ENCODE measurements around the gene INMT. TPM values are rescaled to one million over a fixed set of nuclear protein-coding genes. Genes with fewer than 3 reads are reported as not detected.

INMT gene
- total RNA-seq, 1 donor from 2014 or later = 49.5 TPM

DNA sequence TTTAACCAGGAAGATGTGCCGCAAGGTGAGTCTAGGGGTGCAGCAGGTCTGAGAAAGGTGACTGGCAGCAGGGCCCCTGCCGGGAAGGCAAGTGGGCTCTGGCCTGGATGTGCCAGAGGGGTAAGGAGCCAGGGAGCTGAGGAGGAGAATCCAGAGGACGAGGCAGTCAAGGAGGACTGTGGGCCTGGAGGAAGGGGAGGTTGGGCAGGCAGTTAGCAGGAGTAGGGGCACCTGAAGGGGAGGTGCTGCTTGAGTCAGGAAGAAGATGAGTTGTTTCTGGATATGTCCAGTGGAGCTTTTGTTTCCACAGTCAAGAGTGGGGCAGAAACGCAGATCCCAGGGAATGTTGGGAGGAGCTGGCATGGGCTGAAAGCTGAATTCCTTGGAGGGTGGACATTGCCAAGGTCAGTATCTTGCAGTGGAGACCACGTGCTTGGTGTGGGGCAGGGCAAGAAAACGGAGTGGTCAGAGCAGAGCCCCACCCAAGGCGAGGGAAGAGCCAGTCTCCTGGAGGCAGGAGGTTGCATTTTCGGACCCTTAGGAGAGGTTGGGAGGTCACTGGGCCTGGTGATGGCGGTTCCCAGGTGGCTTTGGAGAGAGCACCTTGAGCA lies 53.3 kb downstream of the INMT start:
- no peak for DNase-seq
- no peaks in the 10 kb centered on the region for H3K9me3 ChIP-seq (replicated peaks)
- no peaks in the 10 kb centered on the region for H3K36me3 ChIP-seq
- peaks cover 38% of the 10 kb centered on the region for H3K4me1 ChIP-seq
- no peak overlapping the region for H3K4me3 ChIP-seq
- intact Hi-C loops (cut with micrococcal nuclease) = no loop called here
- H3K27ac ChIP-seq (replicated peaks) = no peak overlapping the region
- TF ChIP-seq, protein P1, sequence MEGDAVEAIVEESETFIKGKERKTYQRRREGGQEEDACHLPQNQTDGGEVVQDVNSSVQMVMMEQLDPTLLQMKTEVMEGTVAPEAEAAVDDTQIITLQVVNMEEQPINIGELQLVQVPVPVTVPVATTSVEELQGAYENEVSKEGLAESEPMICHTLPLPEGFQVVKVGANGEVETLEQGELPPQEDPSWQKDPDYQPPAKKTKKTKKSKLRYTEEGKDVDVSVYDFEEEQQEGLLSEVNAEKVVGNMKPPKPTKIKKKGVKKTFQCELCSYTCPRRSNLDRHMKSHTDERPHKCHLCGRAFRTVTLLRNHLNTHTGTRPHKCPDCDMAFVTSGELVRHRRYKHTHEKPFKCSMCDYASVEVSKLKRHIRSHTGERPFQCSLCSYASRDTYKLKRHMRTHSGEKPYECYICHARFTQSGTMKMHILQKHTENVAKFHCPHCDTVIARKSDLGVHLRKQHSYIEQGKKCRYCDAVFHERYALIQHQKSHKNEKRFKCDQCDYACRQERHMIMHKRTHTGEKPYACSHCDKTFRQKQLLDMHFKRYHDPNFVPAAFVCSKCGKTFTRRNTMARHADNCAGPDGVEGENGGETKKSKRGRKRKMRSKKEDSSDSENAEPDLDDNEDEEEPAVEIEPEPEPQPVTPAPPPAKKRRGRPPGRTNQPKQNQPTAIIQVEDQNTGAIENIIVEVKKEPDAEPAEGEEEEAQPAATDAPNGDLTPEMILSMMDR (IDR thresholded peaks at IDR 0.05; ENCODE audit: borderline replicate concordance) = no peak
- no peaks in the 10 kb centered on the region for H3K27me3 ChIP-seq (ENCODE audit: low read depth)

DNA sequence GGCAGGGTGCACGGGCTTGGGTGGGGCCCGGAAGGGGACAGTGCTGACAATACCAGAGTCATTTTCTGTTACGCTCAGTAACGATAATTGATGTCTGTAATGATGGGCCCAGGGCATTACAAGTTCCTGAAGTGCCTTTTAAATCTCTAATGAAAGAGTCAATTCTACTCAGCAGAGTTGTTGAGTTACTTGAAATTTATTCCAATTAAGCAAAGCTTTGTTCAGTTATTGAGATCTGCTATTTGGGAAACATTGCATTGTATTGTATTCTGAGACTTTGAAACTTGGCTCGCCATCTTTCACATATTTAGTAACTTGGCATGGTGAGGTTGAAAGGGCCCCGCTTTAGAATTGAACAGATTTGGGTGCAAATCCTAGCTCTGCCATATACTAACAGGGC lies 54.0 kb downstream of the INMT start:
- TF ChIP-seq, protein P1 (IDR thresholded peaks at IDR 0.05; ENCODE audit: borderline replicate concordance) = no peak
- intact Hi-C loops (cut with micrococcal nuclease) = no loop called here
- Histone ChIP-seq H3K4me3 (no peak overlapping the region), H3K27me3 (ENCODE audit: low read depth) (no peaks in the 10 kb centered on the region), H3K36me3 (no peaks in the 10 kb centered on the region), H3K9me3 (replicated peaks) (no peaks in the 10 kb centered on the region), H3K27ac (replicated peaks) (no peak overlapping the region), H3K4me1 (peaks cover 31% of the 10 kb centered on the region)
- DNase-seq = no peak

Other genes with a start within 250 kb of the INMT start
- 18.9 TPM for gene GGCT, start 247.3 kb upstream of the INMT start, total RNA-seq
- gene GARS1, start 157.3 kb upstream of the INMT start, total RNA-seq = 42.3 TPM
- 0.19 TPM for gene CRHR2, start 69.7 kb upstream of the INMT start, total RNA-seq
- gene MINDY4, start 19.3 kb downstream of the INMT start, total RNA-seq = 3.8 TPM
- 253 TPM for gene AQP1, start 159.7 kb downstream of the INMT start, total RNA-seq
- not detected for gene GHRHR, start 211.8 kb downstream of the INMT start, total RNA-seq

Measured in left ventricle myocardium inferior (tissue), 1 donor.